NCI-H748 (cell line): ENCODE results near the gene ZMYND10.

Experiments used
- DNase-seq: peaks from one replicate; lab custom pipeline; 2025; ENCODE audit not compliant: unreplicated experiment; lab: John Stamatoyannopoulos, UW

The ZMYND10 gene

GRCh38 chr3:50292159-50293078 is 53.1 kb downstream of the ZMYND10 start, which contains the start of gene IFRD2:
TSS of gene IFRD2 (minus strand) at chr3:50292429. CDS start at chr3:50292274, 155 bp downstream.
- peak; percentile 96 for DNase-seq
